Measurements from ENCODE around the gene ZNF628.

DNA sequence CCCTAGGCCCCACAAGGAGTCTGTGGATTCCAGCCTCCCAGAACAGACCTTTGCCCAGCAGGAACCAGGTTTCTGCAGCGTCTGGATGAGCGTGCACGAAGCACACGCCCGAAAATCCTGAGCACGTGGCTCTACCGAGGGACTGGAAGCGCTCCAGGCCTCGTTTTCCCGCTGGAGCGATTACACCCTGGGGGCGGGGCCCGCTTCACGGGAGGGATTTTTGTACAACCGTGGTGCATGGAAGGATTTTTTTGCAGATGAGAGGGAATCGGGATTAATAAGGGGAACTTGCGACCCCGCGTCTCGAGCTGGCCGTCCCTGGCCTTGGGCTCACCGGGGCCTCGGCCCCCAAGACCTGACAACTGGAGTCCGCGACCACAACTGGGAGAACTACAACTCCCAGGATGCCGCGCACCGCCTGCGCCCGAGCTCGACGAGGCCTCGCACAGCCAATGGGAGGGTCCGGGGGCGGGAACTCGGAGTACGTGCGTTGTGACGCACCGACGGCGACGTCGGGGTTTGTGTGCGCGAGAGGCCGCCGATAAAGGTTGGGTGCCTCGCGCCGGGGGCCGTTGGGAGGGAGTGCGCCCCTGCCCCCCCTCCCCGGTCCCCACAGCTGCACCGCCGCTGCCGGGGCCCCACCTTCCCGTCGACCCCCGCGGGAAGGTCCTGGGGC lies at the start of gene ZNF628:
- TF ChIP-seq POLR2A (IDR thresholded peaks at IDR 0.05; ENCODE audit: low read depth, low read length) (peak; percentile 27; the same call in 1 of the 2 replicates), SPI1 (IDR thresholded peaks at IDR 0.05; ENCODE audit: low read depth, low read length) (no peak)

Measured in GM12891 (cell line).